ENCODE results near the gene TTC21A.
A peak's percentile ranks its signal among the peaks of the same experiment; 100 is the strongest.

Gene TTC21A

DNA sequence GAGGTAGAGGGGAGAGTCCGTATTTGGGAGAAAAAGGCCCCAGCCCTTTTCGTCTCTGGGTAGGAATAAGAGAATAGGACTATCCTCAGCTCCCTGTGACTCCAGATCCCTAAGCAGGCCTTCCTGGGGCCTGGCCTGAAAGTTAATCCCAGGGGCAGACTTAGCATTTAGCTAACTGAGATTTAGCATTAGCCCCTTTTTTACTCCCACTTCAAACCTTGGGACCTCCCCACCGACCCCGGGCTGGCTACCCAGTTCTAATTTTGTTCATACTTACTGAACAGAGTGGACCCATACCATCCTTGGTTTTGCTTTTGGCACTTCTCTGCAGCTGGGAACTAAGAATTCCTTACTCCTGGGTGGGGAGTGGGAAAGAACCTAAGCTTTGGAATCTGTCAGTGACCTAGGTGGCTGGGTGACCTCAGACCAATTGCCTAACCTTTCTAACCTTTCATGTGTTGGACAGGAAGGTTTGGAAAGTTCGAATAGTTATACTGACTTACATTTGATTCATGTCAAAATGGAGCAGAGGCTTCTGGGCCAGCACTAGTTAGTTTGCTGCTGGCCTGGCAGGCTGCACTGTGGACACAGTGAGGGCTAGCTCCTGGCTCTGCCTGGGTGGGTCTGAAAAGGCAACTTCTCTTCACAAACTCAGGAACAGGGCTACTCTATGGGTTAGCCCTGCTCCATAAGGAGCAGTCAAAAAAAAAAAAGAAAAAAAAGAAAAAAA is 11.6 kb downstream of the TTC21A start:
- H3K9me3 ChIP-seq (ENCODE audit: control insufficient read depth, low read length) = no peaks in the 10 kb centered on the region
- 82 to 93% methylated on average over 3 of the region's 5 CpGs for WGBS, 2 experiments (ENCODE audit: insufficient coverage in 2 of 2)
- H3K4me1 ChIP-seq (ENCODE audit: control insufficient read depth, insufficient read depth, low read length, poor library complexity, severe bottlenecking) = no peaks in the 10 kb centered on the region
- H3K27ac ChIP-seq (ENCODE audit: low read depth, low read length, severe bottlenecking) = no peak overlapping the region
- H3K4me3 ChIP-seq (ENCODE audit: extremely low read depth, insufficient read depth, low read length, poor library complexity, severe bottlenecking) = no peak overlapping the region
- no peaks in the 10 kb centered on the region for H3K36me3 ChIP-seq (ENCODE audit: control insufficient read depth, insufficient read depth, low read length)

DNA sequence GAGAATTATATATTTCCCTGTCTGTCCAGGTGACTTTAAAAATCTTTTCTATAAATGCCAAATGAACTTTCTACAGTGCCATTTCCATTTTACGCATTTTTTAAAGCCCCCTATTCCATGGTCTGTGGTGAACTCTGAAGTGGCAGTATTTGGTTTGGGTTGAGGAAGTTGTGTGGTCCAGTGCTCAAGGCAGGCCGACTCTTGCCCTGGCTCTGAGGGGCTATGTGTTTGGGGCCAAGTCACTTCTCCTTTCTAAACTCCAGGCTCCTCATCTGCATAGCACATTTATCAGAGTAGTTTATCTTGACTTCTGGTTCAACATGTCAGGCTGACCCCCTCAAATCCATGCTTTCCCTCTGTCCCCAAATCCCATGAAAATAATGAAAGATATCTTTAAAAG is 14.1 kb downstream of the TTC21A start:
- Histone ChIP-seq H3K4me1 (ENCODE audit: control insufficient read depth, insufficient read depth, low read length, poor library complexity, severe bottlenecking) (peaks cover 8% of the 10 kb centered on the region), H3K27ac (ENCODE audit: low read depth, low read length, severe bottlenecking) (no peak overlapping the region), H3K4me3 (ENCODE audit: extremely low read depth, insufficient read depth, low read length, poor library complexity, severe bottlenecking) (no peak overlapping the region), H3K36me3 (ENCODE audit: control insufficient read depth, insufficient read depth, low read length) (no peaks in the 10 kb centered on the region), H3K9me3 (ENCODE audit: control insufficient read depth, low read length) (no peaks in the 10 kb centered on the region)
- 100% methylated on average over 1 of the region's 2 CpGs; no CpG with 5 or more reads in 1 of the 2 experiments for WGBS, 2 experiments (ENCODE audit: insufficient coverage in 2 of 2)

GRCh38 chr3:39122813-39123212 is 15.3 kb downstream of the TTC21A start:
- no peak overlapping the region for H3K4me3 ChIP-seq (ENCODE audit: extremely low read depth, insufficient read depth, low read length, poor library complexity, severe bottlenecking)
- no CpG with 5 or more reads among the region's 1 CpG for WGBS, 2 experiments (ENCODE audit: insufficient coverage in 2 of 2)
- no peaks in the 10 kb centered on the region for H3K9me3 ChIP-seq (ENCODE audit: control insufficient read depth, low read length)
- peaks cover 17% of the 10 kb centered on the region for H3K4me1 ChIP-seq (ENCODE audit: control insufficient read depth, insufficient read depth, low read length, poor library complexity, severe bottlenecking)
- no peaks in the 10 kb centered on the region for H3K36me3 ChIP-seq (ENCODE audit: control insufficient read depth, insufficient read depth, low read length)
- no peak overlapping the region for H3K27ac ChIP-seq (ENCODE audit: low read depth, low read length, severe bottlenecking)

DNA sequence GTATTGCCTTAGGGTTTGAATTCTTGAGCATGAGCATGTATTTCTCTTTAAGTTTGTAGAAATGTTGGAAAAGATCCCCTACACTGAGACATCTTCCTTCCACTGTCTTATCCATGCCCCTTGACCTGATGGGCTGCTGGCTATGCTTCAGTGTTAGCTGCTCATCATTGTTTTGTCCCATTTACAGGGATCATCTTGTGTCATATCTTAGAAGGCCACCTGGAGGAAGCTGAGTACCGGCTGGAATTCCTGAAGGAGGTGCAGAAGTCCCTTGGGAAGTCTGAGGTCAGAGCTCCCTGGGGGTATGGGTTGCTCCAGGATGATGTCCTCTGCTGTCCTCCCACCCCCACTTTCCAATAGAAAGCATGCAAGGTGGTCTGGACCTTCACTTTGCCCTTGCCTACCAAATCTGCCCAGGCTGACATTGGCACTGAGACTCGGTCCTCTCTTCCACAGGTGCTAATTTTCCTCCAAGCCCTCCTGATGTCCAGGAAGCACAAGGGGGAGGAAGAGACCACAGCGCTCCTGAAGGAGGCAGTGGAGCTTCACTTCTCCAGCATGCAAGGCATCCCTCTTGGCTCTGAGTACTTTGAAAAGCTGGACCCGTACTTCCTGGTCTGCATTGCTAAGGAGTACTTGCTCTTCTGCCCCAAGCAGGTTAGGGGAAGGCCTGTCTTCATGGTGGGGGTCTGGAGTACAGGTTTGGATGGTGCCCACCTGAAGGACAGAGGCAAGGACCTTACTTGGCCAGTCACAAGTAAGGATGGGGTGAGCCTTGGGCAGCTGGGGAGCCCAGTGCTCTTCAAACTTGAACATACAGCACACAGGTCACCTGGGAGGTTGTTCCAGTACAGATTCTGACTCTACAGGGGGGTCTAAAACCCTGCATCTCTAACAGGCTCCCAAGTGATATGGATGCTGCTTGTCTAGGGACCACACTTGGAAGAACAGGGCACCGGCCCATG is 17.7 kb downstream of the TTC21A start:
- Histone ChIP-seq H3K4me1 (ENCODE audit: control insufficient read depth, insufficient read depth, low read length, poor library complexity, severe bottlenecking) (peaks cover 20% of the 10 kb centered on the region), H3K36me3 (ENCODE audit: control insufficient read depth, insufficient read depth, low read length) (no peaks in the 10 kb centered on the region), H3K4me3 (ENCODE audit: extremely low read depth, insufficient read depth, low read length, poor library complexity, severe bottlenecking) (no peak overlapping the region), H3K9me3 (ENCODE audit: control insufficient read depth, low read length) (no peaks in the 10 kb centered on the region), H3K27ac (ENCODE audit: low read depth, low read length, severe bottlenecking) (no peak overlapping the region)
- WGBS, 2 experiments (ENCODE audit: insufficient coverage in 2 of 2) = 72 to 77% methylated on average over 4 to 5 of the region's 5 CpGs

DNA sequence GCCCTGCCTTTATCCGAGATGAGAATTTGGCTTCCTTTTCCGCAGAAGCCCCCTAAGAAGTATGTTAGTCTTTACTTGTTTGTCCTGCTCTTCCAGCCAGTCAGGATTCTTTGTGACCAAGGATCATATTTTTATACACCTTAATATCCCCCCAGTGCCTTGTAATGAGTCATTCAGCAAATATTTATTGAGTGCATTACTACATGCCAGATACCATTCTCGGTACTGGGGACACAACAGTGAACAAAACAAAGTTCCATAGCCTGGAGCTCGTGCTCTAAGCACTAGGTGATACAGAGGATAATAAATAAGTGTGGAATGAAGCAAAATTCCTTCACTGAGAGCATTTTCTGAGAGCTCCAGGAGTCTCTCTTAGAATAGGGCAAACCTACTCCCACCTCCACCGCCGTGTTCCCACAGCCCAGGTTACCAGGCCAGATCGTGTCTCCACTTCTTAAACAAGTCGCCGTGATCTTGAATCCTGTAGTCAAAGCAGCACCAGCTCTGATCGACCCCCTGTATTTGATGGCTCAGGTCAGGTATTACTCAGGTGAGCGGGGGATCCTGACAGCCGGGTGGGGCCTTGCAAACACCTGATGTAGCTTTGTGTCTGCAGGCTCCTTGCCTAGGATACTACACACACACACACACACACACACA is 18.5 kb downstream of the TTC21A start:
- no peak overlapping the region for H3K4me3 ChIP-seq (ENCODE audit: extremely low read depth, insufficient read depth, low read length, poor library complexity, severe bottlenecking)
- H3K27ac ChIP-seq (ENCODE audit: low read depth, low read length, severe bottlenecking) = peak overlapping the region; percentile 49
- WGBS, 2 experiments (ENCODE audit: insufficient coverage in 2 of 2) = 82 to 83% methylated on average over 10 to 12 of the region's 12 CpGs
- H3K36me3 ChIP-seq (ENCODE audit: control insufficient read depth, insufficient read depth, low read length) = no peaks in the 10 kb centered on the region
- no peaks in the 10 kb centered on the region for H3K9me3 ChIP-seq (ENCODE audit: control insufficient read depth, low read length)
- peaks cover 20% of the 10 kb centered on the region for H3K4me1 ChIP-seq (ENCODE audit: control insufficient read depth, insufficient read depth, low read length, poor library complexity, severe bottlenecking)

- Histone ChIP-seq H3K4me1 (ENCODE audit: control insufficient read depth, insufficient read depth, low read length, poor library complexity, severe bottlenecking) (peaks cover 20% of the 10 kb centered on the region), H3K27ac (ENCODE audit: low read depth, low read length, severe bottlenecking) (no peak overlapping the region), H3K4me3 (ENCODE audit: extremely low read depth, insufficient read depth, low read length, poor library complexity, severe bottlenecking) (no peak overlapping the region), H3K9me3 (ENCODE audit: control insufficient read depth, low read length) (no peaks in the 10 kb centered on the region), H3K36me3 (ENCODE audit: control insufficient read depth, insufficient read depth, low read length) (no peaks in the 10 kb centered on the region)
- 61 to 69% methylated on average over 4 to 5 of the region's 6 CpGs for WGBS, 2 experiments (ENCODE audit: insufficient coverage in 2 of 2)
Observed at GRCh38 chr3:39126532-39127071, 19.1 kb downstream of the TTC21A start.

GRCh38 chr3:39127269-39127907 is 19.9 kb downstream of the TTC21A start:
- Histone ChIP-seq H3K4me1 (ENCODE audit: control insufficient read depth, insufficient read depth, low read length, poor library complexity, severe bottlenecking) (peaks cover 20% of the 10 kb centered on the region), H3K9me3 (ENCODE audit: control insufficient read depth, low read length) (no peaks in the 10 kb centered on the region), H3K36me3 (ENCODE audit: control insufficient read depth, insufficient read depth, low read length) (no peaks in the 10 kb centered on the region), H3K27ac (ENCODE audit: low read depth, low read length, severe bottlenecking) (no peak overlapping the region), H3K4me3 (ENCODE audit: extremely low read depth, insufficient read depth, low read length, poor library complexity, severe bottlenecking) (no peak overlapping the region)
- 73 to 77% methylated on average over 5 to 6 of the region's 7 CpGs for WGBS, 2 experiments (ENCODE audit: insufficient coverage in 2 of 2)

DNA sequence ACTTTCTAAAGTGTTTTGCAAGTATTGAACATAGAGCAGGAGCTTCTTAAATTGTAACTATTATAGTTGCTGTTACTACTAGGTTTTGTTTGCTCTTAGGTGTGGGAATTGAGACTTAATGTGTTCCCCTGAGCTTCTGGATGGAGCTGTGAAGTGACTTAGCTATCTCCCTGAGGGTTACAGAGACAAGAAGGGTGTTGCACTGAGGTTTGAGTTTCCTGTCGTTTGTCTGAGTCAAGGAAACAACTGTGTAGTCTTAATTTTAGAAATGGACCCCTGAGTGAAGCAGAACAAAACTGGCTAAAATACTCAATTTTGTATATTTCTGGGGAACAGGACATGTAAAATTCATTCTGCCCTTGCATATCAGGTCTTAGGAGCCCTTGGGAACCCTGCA is 20.4 kb downstream of the TTC21A start:
- WGBS, 2 experiments (ENCODE audit: insufficient coverage in 2 of 2) = no CpG with 5 or more reads among the region's 1 CpG
- Histone ChIP-seq H3K27ac (ENCODE audit: low read depth, low read length, severe bottlenecking) (no peak overlapping the region), H3K4me3 (ENCODE audit: extremely low read depth, insufficient read depth, low read length, poor library complexity, severe bottlenecking) (no peak overlapping the region), H3K4me1 (ENCODE audit: control insufficient read depth, insufficient read depth, low read length, poor library complexity, severe bottlenecking) (peaks cover 20% of the 10 kb centered on the region), H3K9me3 (ENCODE audit: control insufficient read depth, low read length) (no peaks in the 10 kb centered on the region), H3K36me3 (ENCODE audit: control insufficient read depth, insufficient read depth, low read length) (no peaks in the 10 kb centered on the region)

- H3K4me1 ChIP-seq (ENCODE audit: control insufficient read depth, insufficient read depth, low read length, poor library complexity, severe bottlenecking) = peaks cover 20% of the 10 kb centered on the region
- H3K36me3 ChIP-seq (ENCODE audit: control insufficient read depth, insufficient read depth, low read length) = no peaks in the 10 kb centered on the region
- H3K9me3 ChIP-seq (ENCODE audit: control insufficient read depth, low read length) = no peaks in the 10 kb centered on the region
- H3K4me3 ChIP-seq (ENCODE audit: extremely low read depth, insufficient read depth, low read length, poor library complexity, severe bottlenecking) = no peak overlapping the region
- no peak overlapping the region for H3K27ac ChIP-seq (ENCODE audit: low read depth, low read length, severe bottlenecking)
- WGBS, 2 experiments (ENCODE audit: insufficient coverage in 2 of 2) = 88 to 93% methylated on average over 5 to 7 of the region's 7 CpGs
Observed at GRCh38 chr3:39128951-39129350, 21.5 kb downstream of the TTC21A start.

DNA sequence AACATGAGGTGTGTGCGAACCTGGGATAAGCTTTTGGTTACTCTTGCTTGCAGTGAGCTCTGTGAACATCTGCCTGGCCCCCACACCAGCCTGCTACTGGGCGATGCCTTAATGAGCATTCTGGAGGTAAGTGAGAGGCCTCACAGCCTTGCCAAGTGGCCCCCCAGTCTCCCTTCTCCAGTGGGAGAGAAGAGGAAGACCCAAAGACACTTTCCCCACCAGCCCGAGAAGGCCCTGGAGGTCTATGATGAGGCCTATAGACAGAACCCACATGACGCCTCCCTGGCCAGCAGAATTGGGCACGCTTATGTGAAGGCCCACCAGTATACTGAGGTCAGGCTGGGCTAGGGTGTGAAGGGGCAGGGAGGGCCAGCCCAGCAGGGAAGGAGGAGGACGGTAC is 22.5 kb downstream of the TTC21A start:
- WGBS, 2 experiments (ENCODE audit: insufficient coverage in 2 of 2) = 91 to 93% methylated on average over 3 to 6 of the region's 6 CpGs
- Histone ChIP-seq H3K9me3 (ENCODE audit: control insufficient read depth, low read length) (no peaks in the 10 kb centered on the region), H3K36me3 (ENCODE audit: control insufficient read depth, insufficient read depth, low read length) (no peaks in the 10 kb centered on the region), H3K4me1 (ENCODE audit: control insufficient read depth, insufficient read depth, low read length, poor library complexity, severe bottlenecking) (peaks cover 20% of the 10 kb centered on the region), H3K27ac (ENCODE audit: low read depth, low read length, severe bottlenecking) (no peak overlapping the region), H3K4me3 (ENCODE audit: extremely low read depth, insufficient read depth, low read length, poor library complexity, severe bottlenecking) (no peak overlapping the region)
